H1 (cell line): Measurements from ENCODE around the gene ENDOV. TPM values are rescaled to one million over a fixed set of nuclear protein-coding genes. Genes with fewer than 3 reads are reported as not detected.

ENCODE experiments used
- CTCF ChIA-PET: fragments of 300-600 bp; sonication (Branson Sonifier 250); formaldehyde crosslinking; loops from one replicate; lab custom pipeline; 2021; ENCODE audit not compliant: partially characterized antibody; lab: Charles Lee
- POLR2A ChIA-PET: fragments of 300-600 bp; sonication (Branson Sonifier 250); formaldehyde crosslinking; loops from one replicate; lab custom pipeline; 2021; ENCODE audit warnings: inconsistent platforms; ENCODE audit not compliant: partially characterized antibody; lab: Charles Lee
- DNase-seq, 2 experiments: peaks; one replicate each; pipeline versions ENCODE4 v3.0.0 to v3.0.0-alpha.2; 2010 to 2022; ENCODE audit warnings: low spot score in 2 of 2, low read depth in 1 of 2, mixed read lengths in 1 of 2
- FAIRE-seq: peaks from 2 replicates; lab custom pipeline; 2011; peaks lifted over from hg19 to GRCh38; lab: Jason Lieb, UNC
- H2AFZ ChIP-seq: 2 replicates; pipeline ENCODE4 v1.8.1; 2012; ENCODE audit warnings: low read length, inconsistent platforms
- H2AK5ac ChIP-seq: 2 replicates; pipeline ENCODE4 v1.6.1; 2013; ENCODE audit warnings: low read depth, low read length
- H2BK120ac ChIP-seq: replicated peaks from 2 replicates; pipeline ENCODE3; 2013; ENCODE audit warnings: low read depth, low read length, inconsistent platforms
- H2BK12ac ChIP-seq: 2 replicates; pipeline ENCODE4 v1.6.1; 2013; ENCODE audit warnings: low read depth, low read length
- H2BK15ac ChIP-seq: 2 replicates; pipeline ENCODE4 v1.6.1; 2013; ENCODE audit warnings: low read length
- H2BK20ac ChIP-seq: 2 replicates; pipeline ENCODE4 v1.6.1; 2013; ENCODE audit warnings: low read length
- H2BK5ac ChIP-seq: 2 replicates; pipeline ENCODE4 v1.6.1; 2013; ENCODE audit warnings: low read depth, low read length
- H3K14ac ChIP-seq: 2 replicates; pipeline ENCODE4 v1.6.1; 2013; ENCODE audit warnings: inconsistent platforms; ENCODE audit not compliant: insufficient read length
- H3K18ac ChIP-seq: 2 replicates; pipeline ENCODE4 v1.6.1; 2013; ENCODE audit warnings: low read length; ENCODE audit errors: extremely low read depth
- H3K23ac ChIP-seq: 2 replicates; pipeline ENCODE4 v1.6.1; 2013; ENCODE audit warnings: inconsistent platforms; ENCODE audit not compliant: insufficient read length
- H3K23me2 ChIP-seq: 2 replicates; pipeline ENCODE4 v1.6.1; 2013; ENCODE audit warnings: low read depth, low read length
- H3K27ac ChIP-seq: 2 replicates; pipeline ENCODE4 v1.6.1; 2011; ENCODE audit warnings: low read depth, low read length, inconsistent platforms
- H3K27me3 ChIP-seq, 4 experiments: replicated peaks in 1 of 4; 1 replicate in 1 of 4; 2 replicates in 3 of 4; pipeline versions ENCODE4 v1.6.1 to v1.8.1; 2011 to 2013; ENCODE audit warnings: low read length in 3 of 4, mild to moderate bottlenecking in 3 of 4, inconsistent platforms in 2 of 4, mixed read lengths in 2 of 4, moderate library complexity in 1 of 4; ENCODE audit not compliant: control insufficient read depth in 3 of 4, insufficient read depth in 3 of 4; ENCODE audit errors: extremely low read depth in 1 of 4
- H3K36me3 ChIP-seq, 4 experiments: 2 replicates each; pipeline versions ENCODE4 v1.6.1 to v1.8.1; 2011 to 2013; ENCODE audit warnings: mild to moderate bottlenecking in 4 of 4, low read length in 3 of 4, moderate library complexity in 2 of 4, control low read depth in 1 of 4, inconsistent platforms in 1 of 4; ENCODE audit not compliant: insufficient read depth in 4 of 4, control insufficient read depth in 2 of 4
- H3K4ac ChIP-seq: replicated peaks from 2 replicates; pipeline ENCODE3; 2013; ENCODE audit warnings: low read length, low read depth, mixed read lengths, inconsistent platforms; ENCODE audit not compliant: insufficient read length
- H3K4me1 ChIP-seq, 4 experiments: replicated peaks in 1 of 4; 1 replicate in 1 of 4; 2 replicates in 3 of 4; pipeline versions ENCODE4 v1.6.1 to v1.8.1; 2011 to 2013; ENCODE audit warnings: low read length in 3 of 4, inconsistent platforms in 2 of 4, mixed read lengths in 1 of 4; ENCODE audit not compliant: insufficient read depth in 4 of 4, control insufficient read depth in 3 of 4
- H3K4me2 ChIP-seq, 2 experiments: 2 replicates each; pipeline versions ENCODE4 v1.6.1 to v1.8.1; 2011 to 2013; ENCODE audit warnings: low read depth in 2 of 2, low read length in 2 of 2, control low read depth in 1 of 2, inconsistent platforms in 1 of 2, mild to moderate bottlenecking in 1 of 2; ENCODE audit not compliant: insufficient read depth in 1 of 2
- H3K4me3 ChIP-seq, 4 experiments: fragments of 200-600, 300-600 bp in 1 of 4; sonication (generic), shearing (Covaris generic), sonication (Bioruptor Twin) in 1 of 4; 2 replicates each; pipeline versions ENCODE4 v1.5.1 to v1.8.1; 2011 to 2016; ENCODE audit warnings: low read length in 4 of 4, low read depth in 3 of 4, control low read depth in 2 of 4, inconsistent platforms in 2 of 4, mild to moderate bottlenecking in 2 of 4, mixed read lengths in 1 of 4, moderate library complexity in 1 of 4; ENCODE audit not compliant: insufficient read depth in 2 of 4; ENCODE audit errors: extremely low read depth in 1 of 4
- H3K56ac ChIP-seq: replicated peaks from 2 replicates; pipeline ENCODE3; 2013; ENCODE audit warnings: low read depth, mild to moderate bottlenecking, mixed read lengths, low read length, inconsistent platforms; ENCODE audit not compliant: insufficient read length
- H3K79me1 ChIP-seq: 2 replicates; pipeline ENCODE4 v1.6.1; 2013; ENCODE audit warnings: low read depth, low read length, control low read depth
- H3K79me2 ChIP-seq, 2 experiments: 2 replicates each; pipeline versions ENCODE4 v1.6.1 to v1.8.1; 2012 to 2013; ENCODE audit warnings: low read length in 2 of 2, mild to moderate bottlenecking in 2 of 2, inconsistent platforms in 1 of 2; ENCODE audit not compliant: insufficient read depth in 2 of 2, control insufficient read depth in 1 of 2
- H3K9ac ChIP-seq, 4 experiments: replicated peaks in 1 of 4; 1 replicate in 1 of 4; 2 replicates in 3 of 4; pipeline versions ENCODE4 v1.6.1 to v1.8.1; 2011 to 2013; ENCODE audit warnings: low read depth in 3 of 4, low read length in 3 of 4, control low read depth in 2 of 4, mild to moderate bottlenecking in 2 of 4, moderate library complexity in 2 of 4, inconsistent platforms in 1 of 4; ENCODE audit errors: extremely low read depth in 1 of 4
- H3K9me3 ChIP-seq, 2 experiments: 2 replicates each; pipeline versions ENCODE4 v1.6.1 to v1.8.1; 2012 to 2013; ENCODE audit warnings: mild to moderate bottlenecking in 2 of 2, moderate library complexity in 2 of 2, control low read depth in 1 of 2, inconsistent platforms in 1 of 2, low read depth in 1 of 2, low read length in 1 of 2, mixed read lengths in 1 of 2; ENCODE audit not compliant: insufficient read depth in 2 of 2
- H4K20me1 ChIP-seq, 2 experiments: replicated peaks in 1 of 2; 2 replicates each; pipeline versions ENCODE3 to v1.8.1; 2011 to 2013; ENCODE audit warnings: inconsistent platforms in 2 of 2, low read length in 2 of 2, mild to moderate bottlenecking in 1 of 2; ENCODE audit not compliant: insufficient read depth in 2 of 2, control insufficient read depth in 1 of 2
- H4K5ac ChIP-seq: 2 replicates; pipeline ENCODE4 v1.6.1; 2013; ENCODE audit warnings: low read length, low read depth, mixed read lengths, inconsistent platforms; ENCODE audit not compliant: insufficient read length
- H4K8ac ChIP-seq: 2 replicates; pipeline ENCODE4 v1.8.0; 2013; ENCODE audit warnings: mild to moderate bottlenecking, moderate library complexity, low read length, inconsistent platforms; ENCODE audit not compliant: insufficient read depth; ENCODE audit errors: extremely low read depth
- H4K91ac ChIP-seq: replicated peaks from 2 replicates; pipeline ENCODE3; 2013; ENCODE audit warnings: low read length, mixed read lengths, inconsistent platforms; ENCODE audit not compliant: insufficient read length
- ASH2L ChIP-seq: fragments of 200-600, 300-600 bp; sonication (generic); IDR thresholded peaks from one replicate; pipeline ENCODE4 v1.7.1; 2017; ENCODE audit warnings: low read length
- BACH1 ChIP-seq: IDR thresholded peaks from 2 replicates; pipeline ENCODE4 v1.6.1; 2012; ENCODE audit warnings: low read length, improper control_type of control experiment
- CTBP2 ChIP-seq: IDR thresholded peaks from 2 replicates; pipeline ENCODE4 v1.7.0; 2011; ENCODE audit warnings: borderline replicate concordance, mild to moderate bottlenecking, moderate library complexity, mixed read lengths, low read length; ENCODE audit not compliant: insufficient read depth, insufficient read length
- FOSL1 ChIP-seq: IDR thresholded peaks from 2 replicates; pipeline ENCODE4 v1.6.1; 2011; ENCODE audit warnings: mild to moderate bottlenecking, low read depth, low read length, moderate library complexity; ENCODE audit not compliant: insufficient read depth
- KDM1A ChIP-seq: fragments of 200-600, 300-600 bp; sonication (generic); IDR thresholded peaks from 2 replicates; pipeline ENCODE4 v1.7.1; 2016; ENCODE audit warnings: mild to moderate bottlenecking, low read length, borderline replicate concordance
- RNF2 ChIP-seq: fragments of 200-900, 300-1000 bp; sonication (generic); IDR thresholded peaks from 2 replicates; pipeline ENCODE4 v1.7.1; 2016; ENCODE audit warnings: borderline replicate concordance, low read depth, mild to moderate bottlenecking, antibody characterized with exemption, low read length; ENCODE audit not compliant: poor library complexity, severe bottlenecking; ENCODE audit errors: missing control alignments
- RXRA ChIP-seq: IDR thresholded peaks from 2 replicates; pipeline ENCODE4 v1.6.1; 2011; ENCODE audit warnings: low read depth, mild to moderate bottlenecking, low read length, moderate library complexity; ENCODE audit not compliant: insufficient read depth
- SIN3A ChIP-seq, 2 experiments: IDR thresholded peaks in 1 of 2; conservative IDR thresholded peaks in 1 of 2; 2 replicates each; pipeline ENCODE4 v1.6.1; 2011 to 2012; ENCODE audit warnings: low read length in 2 of 2, improper control_type of control experiment in 1 of 2, low read depth in 1 of 2, mild to moderate bottlenecking in 1 of 2
- SIX5 ChIP-seq: IDR thresholded peaks from 2 replicates; pipeline ENCODE4 v1.6.1; 2011; ENCODE audit warnings: mild to moderate bottlenecking, low read depth, low read length
- TAF1 ChIP-seq: IDR thresholded peaks from 2 replicates; pipeline ENCODE4 v1.6.1; 2011; ENCODE audit warnings: mild to moderate bottlenecking, low read depth, low read length
- WGBS, 2 experiments: shearing (Covaris generic) in 1 of 2; methylation state at CpG; one replicate each; pipeline versions ENCODE4 v1.1.6 to v1.1.7; 2013 to 2015; ENCODE audit warnings: low lambda C conversion rate in 2 of 2, mixed read lengths in 2 of 2, inconsistent platforms in 1 of 2, low coverage in 1 of 2, missing lambda C conversion rate in 1 of 2; ENCODE audit not compliant: insufficient replicate concordance in 2 of 2, insufficient coverage in 1 of 2, insufficient read length in 1 of 2; ENCODE audit errors: extremely low coverage in 1 of 2, missing lambda C conversion rate in 1 of 2; 5-methylcytosine and 5-hydroxymethylcytosine counted together
- polyA plus RNA-seq, 7 experiments: library from polyadenylated mRNA; depleted of rRNA in 3 of 7; stranded (reverse) in 5 of 7; unstranded in 2 of 7; fragments of >200 nt in 5 of 7; fragments of 200-250 nt in 2 of 7; gene quantifications; 1 replicate in 5 of 7; 2 replicates in 1 of 7; 4 replicates in 1 of 7; pipeline versions ENCODE4 v1.2.1 to v1.2.3, GENCODE V29; 2011 to 2013; ENCODE audit warnings: missing spikeins in 2 of 7, mixed read lengths in 2 of 7
- total RNA-seq: library from RNA; stranded (reverse); fragmentation: NEBNext Ultra II Directional; extraction: Animal tissue kit (Norgen Biotek cat#: 25700); gene quantifications from 2 replicates; pipeline ENCODE4 v1.2.1, GENCODE V29; 2021
- TF ChIP-seq, protein P1 (sequence below): IDR thresholded peaks from 2 replicates; pipeline ENCODE4 v1.6.1; 2011; ENCODE audit warnings: low read length, improper control_type of control experiment
- TF ChIP-seq, protein P2 (sequence below): IDR thresholded peaks from 2 replicates; pipeline ENCODE4 v1.6.1; 2012; ENCODE audit warnings: inconsistent platforms

Gene ENDOV
- total and polyA plus RNA-seq, 2 of the 8 experiments (the other 6 are each of a cell fraction or from before 2014, with no cell fraction given) = 10.6 to 13.3 TPM

DNA sequence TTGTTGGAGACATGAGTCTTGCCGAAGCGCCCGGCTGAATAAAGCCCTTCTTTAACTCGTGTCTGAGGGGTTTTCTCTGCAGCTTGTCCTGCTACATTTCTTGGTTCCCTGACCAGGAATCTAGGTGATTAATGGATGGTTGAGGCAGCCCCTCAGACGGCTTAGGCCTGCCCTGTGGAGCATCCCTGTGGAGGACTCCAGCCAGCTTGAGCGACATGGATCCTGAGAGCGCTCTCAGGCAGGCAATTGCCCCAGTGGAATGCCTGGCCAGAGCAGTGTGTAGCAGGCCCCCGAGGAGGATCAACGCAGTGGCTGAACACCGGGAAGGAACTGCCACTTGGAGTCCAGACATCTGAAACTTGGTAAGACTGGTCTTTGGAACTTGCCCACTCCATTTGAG is 17.3 kb upstream of the ENDOV start:
- Histone ChIP-seq H3K4ac (no peak overlapping the region), H2BK15ac (no peak overlapping the region), H3K4me2 (no peak overlapping the region), H3K23ac (no peak overlapping the region), H3K9ac (no peak overlapping the region), H3K14ac (no peak overlapping the region), H3K4me1 (peaks cover 0 to 12% (median 3%) of the 10 kb centered on the region in 4 experiments; a peak in 4 of 7 replicates), H4K8ac (no peak overlapping the region), H3K36me3 (peaks cover 0 to 10% (median 0%) of the 10 kb centered on the region in 4 experiments; a peak in 2 of 8 replicates), H3K23me2 (no peaks in the 10 kb centered on the region), H3K79me1 (no peaks in the 10 kb centered on the region), H2BK120ac (no peak overlapping the region), H4K91ac (no peak overlapping the region), H2BK12ac (no peak overlapping the region), H3K27me3 (no peaks in the 10 kb centered on the region), H2BK5ac (no peak overlapping the region), H3K56ac (no peak overlapping the region), H2AK5ac (no peak overlapping the region), H2BK20ac (no peak overlapping the region), H4K20me1 (peaks cover 2 to 3% of the 10 kb centered on the region in 2 experiments), H3K9me3 (no peaks in the 10 kb centered on the region), H4K5ac (no peak overlapping the region), H3K4me3 (no peak overlapping the region), H3K18ac (no peak overlapping the region), H3K79me2 (no peaks in the 10 kb centered on the region), H3K27ac (no peak overlapping the region), H2AFZ (no peak overlapping the region)
- WGBS, 2 experiments = 86% methylated on average over 10 of the region's 10 CpGs; no CpG with 5 or more reads in 1 of the 2 experiments
- ChIA-PET CTCF (interaction anchor here (1.1 kb wide), 1 partner anchor 37 kb away, joined by 4 read pairs; no protein-coding TSS in a partner anchor), POLR2A (interaction anchor here (1.3 kb wide), 1 partner anchor 49 kb away, joined by 3 read pairs; no protein-coding TSS in a partner anchor)
- DNase-seq = no peak
- FAIRE-seq = no peak
- TF ChIP-seq SIN3A (conservative IDR thresholded peaks at IDR 0.05 in 1 of 2, IDR thresholded peaks at IDR 0.05 in 1 of 2; ENCODE audit: low read depth in 1 of 2, low read length in 2 of 2) (no peak), CTBP2 (no peak), FOSL1 (no peak), RXRA (no peak), ASH2L (no peak), SIX5 (no peak), TAF1 (no peak), KDM1A (no peak), BACH1 (no peak), RNF2 (no peak)
- TF ChIP-seq, protein P1, sequence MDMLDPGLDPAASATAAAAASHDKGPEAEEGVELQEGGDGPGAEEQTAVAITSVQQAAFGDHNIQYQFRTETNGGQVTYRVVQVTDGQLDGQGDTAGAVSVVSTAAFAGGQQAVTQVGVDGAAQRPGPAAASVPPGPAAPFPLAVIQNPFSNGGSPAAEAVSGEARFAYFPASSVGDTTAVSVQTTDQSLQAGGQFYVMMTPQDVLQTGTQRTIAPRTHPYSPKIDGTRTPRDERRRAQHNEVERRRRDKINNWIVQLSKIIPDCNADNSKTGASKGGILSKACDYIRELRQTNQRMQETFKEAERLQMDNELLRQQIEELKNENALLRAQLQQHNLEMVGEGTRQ = no peak
- TF ChIP-seq, protein P2, sequence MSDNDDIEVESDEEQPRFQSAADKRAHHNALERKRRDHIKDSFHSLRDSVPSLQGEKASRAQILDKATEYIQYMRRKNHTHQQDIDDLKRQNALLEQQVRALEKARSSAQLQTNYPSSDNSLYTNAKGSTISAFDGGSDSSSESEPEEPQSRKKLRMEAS = no peak
